Aorta (tissue), 4 donors: ENCODE measurements around the gene PRKAA2. TPM values are rescaled to one million over a fixed set of nuclear protein-coding genes. Genes with fewer than 3 reads are reported as not detected.

ENCODE experiments used
- polyA plus RNA-seq, 2 donors: library from polyadenylated mRNA; stranded (reverse); fragments of 200-250 nt; gene quantifications; one replicate each; pipeline ENCODE4 v1.2.3, GENCODE V29; 2013
- total RNA-seq, 2 donors: library from RNA; stranded (reverse); fragmentation: NEBNext Ultra II Directional; extraction: Animal tissue kit (Norgen Biotek cat#: 25700); gene quantifications; one replicate each; pipeline ENCODE4 v1.2.1, GENCODE V29; 2021
- donor health status: healthy with polysubstance abuse.
- donor health status: Bipolar disorder and iron deficiency.
- donor health status: DM: no; HTN: no; CAD: no.
- donor health status: DM: yes; HTN: yes; CAD: no.

Gene PRKAA2
- total and polyA plus RNA-seq, 4 donors = 2.8 to 8.6 (median 5.1) TPM

Other genes with a start within 250 kb of the PRKAA2 start
- gene PLPP3, start 65.8 kb upstream of the PRKAA2 start, total RNA-seq = 100 to 1,000 TPM in 1 of 2 donors, 10 to 100 TPM in 1; 76.2 to 112 TPM
- gene PLPP3, start 65.8 kb upstream of the PRKAA2 start, polyA plus RNA-seq = 100 to 1,000 TPM in 1 of 2 donors, 10 to 100 TPM in 1; 19.0 to 114 TPM
- gene FYB2, start 174.1 kb downstream of the PRKAA2 start, total RNA-seq = not detected
- 1 to 10 TPM in 1 of 2 donors, not detected in 1; 1.5 TPM for gene FYB2, start 174.1 kb downstream of the PRKAA2 start, polyA plus RNA-seq
- gene C8A, start 209.5 kb downstream of the PRKAA2 start, total RNA-seq = not detected
- not detected for gene C8A, start 209.5 kb downstream of the PRKAA2 start, polyA plus RNA-seq